HepG2 (cell line): ENCODE data around the gene ZFP62. TPM values are rescaled to one million over a fixed set of nuclear protein-coding genes. Genes with fewer than 3 reads are reported as not detected.

Source experiments
- CBX5 ChIP-seq: sonication (generic); formaldehyde crosslinking; IDR thresholded peaks from 2 replicates; pipeline ENCODE4 v1.4.0; 2020; ENCODE audit warnings: missing genetic modification reagents, borderline replicate concordance
- GATA4 ChIP-seq: sonication (generic); IDR thresholded peaks from 2 replicates; pipeline ENCODE4 v1.6.1; 2016; ENCODE audit warnings: antibody characterized with exemption, low read depth, borderline replicate concordance
- MBD4 ChIP-seq: IDR thresholded peaks from 2 replicates; pipeline ENCODE4 v1.6.1; 2012; ENCODE audit warnings: low read length, inconsistent platforms, borderline replicate concordance
- PITX1 ChIP-seq: sonication (generic); formaldehyde crosslinking; IDR thresholded peaks from 2 replicates; pipeline ENCODE4 v1.5.1; 2020; ENCODE audit warnings: mild to moderate bottlenecking, missing genetic modification reagents
- SOX5 ChIP-seq: IDR thresholded peaks from 2 replicates; pipeline ENCODE4 v1.6.1; 2016; ENCODE audit warnings: borderline replicate concordance
- TOPORS ChIP-seq: sonication (generic); formaldehyde crosslinking; IDR thresholded peaks from 2 replicates; pipeline ENCODE4 v1.8.0; 2023; ENCODE audit warnings: mild to moderate bottlenecking, missing genetic modification reagents
- ZBTB3 ChIP-seq: sonication (generic); formaldehyde crosslinking; IDR thresholded peaks from 2 replicates; pipeline ENCODE4 v1.4.0; 2020; ENCODE audit warnings: low read depth, mild to moderate bottlenecking, moderate library complexity, missing genetic modification reagents, borderline replicate concordance
- ZNF136 ChIP-seq: sonication (generic); formaldehyde crosslinking; IDR thresholded peaks from 2 replicates; pipeline ENCODE4 v1.8.1; 2022; ENCODE audit warnings: low read depth, mild to moderate bottlenecking, moderate library complexity, missing genetic modification reagents
- ZNF234 ChIP-seq: sonication (generic); formaldehyde crosslinking; conservative IDR thresholded peaks from 2 replicates; pipeline ENCODE4 v1.5.1; 2020; ENCODE audit warnings: mild to moderate bottlenecking, missing genetic modification reagents
- ZNF260 ChIP-seq: sonication (generic); formaldehyde crosslinking; IDR thresholded peaks from 2 replicates; pipeline ENCODE4 v1.4.0; 2020; ENCODE audit warnings: missing genetic modification reagents, low read depth, mild to moderate bottlenecking, borderline replicate concordance
- ZNF292 ChIP-seq: sonication (generic); formaldehyde crosslinking; IDR thresholded peaks from 2 replicates; pipeline ENCODE4 v1.8.1; 2022; ENCODE audit warnings: mild to moderate bottlenecking, low read depth, missing genetic modification reagents, borderline replicate concordance
- ZNF317 ChIP-seq: sonication (generic); formaldehyde crosslinking; IDR thresholded peaks from 2 replicates; pipeline ENCODE4 v1.5.0; 2020; ENCODE audit warnings: mild to moderate bottlenecking, missing genetic modification reagents
- ZNF343 ChIP-seq: sonication (generic); formaldehyde crosslinking; IDR thresholded peaks from 2 replicates; pipeline ENCODE4 v1.4.0; 2020; ENCODE audit warnings: mild to moderate bottlenecking, missing genetic modification reagents
- ZNF660 ChIP-seq: sonication (generic); formaldehyde crosslinking; IDR thresholded peaks from 2 replicates; pipeline ENCODE4 v1.5.1; 2020; ENCODE audit warnings: mild to moderate bottlenecking, low read depth, missing genetic modification reagents, borderline replicate concordance
- ZNF737 ChIP-seq: sonication (generic); formaldehyde crosslinking; IDR thresholded peaks from 2 replicates; pipeline ENCODE4 v1.5.0; 2020; ENCODE audit warnings: missing genetic modification reagents, mild to moderate bottlenecking, borderline replicate concordance
- polyA plus RNA-seq, 8 experiments: library from polyadenylated mRNA; depleted of rRNA in 3 of 8; stranded (reverse) in 7 of 8; unstranded in 1 of 8; fragments of >200 nt; fragmentation: Illumina TruSeq in 4 of 8; extraction: Trizol in 4 of 8; gene quantifications; 2 replicates each; pipeline versions ENCODE4 v1.2.1 to v1.2.3, GENCODE V29; 2011 to 2016; ENCODE audit warnings: low read depth in 4 of 8, missing spikeins in 1 of 8, mixed read lengths in 1 of 8; ENCODE audit not compliant: insufficient read depth in 1 of 8
- total RNA-seq, 5 experiments: library from RNA; depleted of rRNA; stranded (reverse); fragments of >200 nt; fragmentation: Illumina TruSeq; extraction: Trizol; gene quantifications; 2 replicates each; pipeline ENCODE4 v1.2.3, GENCODE V29; 2016; ENCODE audit warnings: low read depth in 1 of 5
- TF ChIP-seq, protein P1 (sequence below), 2 experiments: sonication (generic) in 1 of 2; formaldehyde crosslinking in 1 of 2; IDR thresholded peaks; 2 replicates each; pipeline versions ENCODE4 v1.5.1 to v1.6.1; 2011 to 2020; ENCODE audit warnings: borderline replicate concordance in 1 of 2, low read depth in 1 of 2, low read length in 1 of 2, mild to moderate bottlenecking in 1 of 2, missing genetic modification reagents in 1 of 2, moderate library complexity in 1 of 2
- TF ChIP-seq, protein P2 (sequence below): sonication (generic); formaldehyde crosslinking; IDR thresholded peaks from 2 replicates; pipeline ENCODE4 v1.9.0; 2021; ENCODE audit warnings: mild to moderate bottlenecking, missing genetic modification reagents
- TF ChIP-seq, protein P3 (sequence below): fragments of 450-650 bp; IDR thresholded peaks from 2 replicates; pipeline ENCODE4 v1.6.1; 2017

Gene ZFP62
- total and polyA plus RNA-seq, 2 of the 13 experiments (the other 11 are each of a cell fraction or from before 2014, with no cell fraction given) = 8.2 to 19.4 TPM

DNA sequence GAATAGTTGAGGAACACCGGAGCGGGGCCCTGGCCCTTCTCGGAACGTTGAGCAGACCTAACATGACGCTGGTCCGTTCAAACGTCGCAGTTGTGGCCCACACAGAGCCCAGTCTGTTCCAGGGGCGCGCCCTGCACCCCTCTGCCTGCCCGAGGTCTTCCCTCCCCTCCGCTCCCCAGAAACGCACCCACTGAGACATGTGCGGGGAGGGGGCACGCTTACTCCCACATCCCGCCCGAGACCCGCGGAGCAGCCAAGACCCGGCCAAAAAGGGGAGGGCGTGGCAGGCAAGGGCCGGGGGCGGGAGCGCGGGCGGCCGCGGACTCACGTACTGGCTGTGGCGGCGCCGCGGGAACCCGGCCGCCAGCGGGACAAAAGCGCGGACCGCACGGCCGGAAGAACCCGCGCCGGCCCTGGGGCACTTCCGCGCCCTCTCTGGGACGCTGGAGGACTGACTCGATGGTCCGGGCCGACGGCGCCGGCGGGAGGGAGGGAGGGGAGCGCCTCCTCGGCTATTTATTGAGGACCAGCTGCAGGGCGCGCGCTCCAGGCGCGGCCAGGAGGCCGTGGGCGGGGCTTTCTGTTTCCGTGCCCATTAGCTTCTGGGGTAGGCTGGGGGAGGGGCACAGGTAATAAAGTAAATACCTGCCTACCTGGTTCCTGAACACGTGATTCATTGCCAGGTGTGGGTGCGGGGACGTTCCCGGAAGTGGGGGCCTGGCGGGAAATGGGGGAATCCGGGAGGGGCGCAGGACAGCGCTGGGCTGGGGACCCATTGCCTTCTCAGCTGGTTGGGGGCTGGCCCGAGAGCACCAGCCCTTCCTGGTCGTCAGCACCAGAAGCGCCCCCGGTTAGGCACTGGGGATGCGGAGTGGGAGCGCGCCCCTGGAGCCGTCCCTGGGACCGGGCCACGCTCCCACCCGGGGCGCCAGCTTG lies at the start of gene ZFP62 (continued):
- TF ChIP-seq, protein P1, sequence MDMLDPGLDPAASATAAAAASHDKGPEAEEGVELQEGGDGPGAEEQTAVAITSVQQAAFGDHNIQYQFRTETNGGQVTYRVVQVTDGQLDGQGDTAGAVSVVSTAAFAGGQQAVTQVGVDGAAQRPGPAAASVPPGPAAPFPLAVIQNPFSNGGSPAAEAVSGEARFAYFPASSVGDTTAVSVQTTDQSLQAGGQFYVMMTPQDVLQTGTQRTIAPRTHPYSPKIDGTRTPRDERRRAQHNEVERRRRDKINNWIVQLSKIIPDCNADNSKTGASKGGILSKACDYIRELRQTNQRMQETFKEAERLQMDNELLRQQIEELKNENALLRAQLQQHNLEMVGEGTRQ (IDR thresholded peaks at IDR 0.05; ENCODE audit: low read depth, low read length) = no peak
- TF ChIP-seq, protein P1 (CRISPR knock-in tag; IDR thresholded peaks at IDR 0.05; ENCODE audit: borderline replicate concordance) = peak; percentile 59; the same call in 1 of the 2 replicates
- TF ChIP-seq PITX1 (CRISPR knock-in tag) = no peak
- no peak for TF ChIP-seq ZNF737 (CRISPR knock-in tag)
- TF ChIP-seq SOX5 (CRISPR knock-in tag) = peak; percentile 9; the same call in 1 of the 2 replicates
- no peak for TF ChIP-seq ZNF292 (CRISPR knock-in tag)
- TF ChIP-seq ZNF234 (CRISPR knock-in tag) = 0 out of 2 replicates have a peak, but pooled peaks have one; percentile 53
- no peak for TF ChIP-seq ZNF660 (CRISPR knock-in tag)
- peak; percentile 46; the same call in 1 of the 2 replicates for TF ChIP-seq ZNF317 (CRISPR knock-in tag)
- TF ChIP-seq CBX5 = no peak
- TF ChIP-seq, protein P2, sequence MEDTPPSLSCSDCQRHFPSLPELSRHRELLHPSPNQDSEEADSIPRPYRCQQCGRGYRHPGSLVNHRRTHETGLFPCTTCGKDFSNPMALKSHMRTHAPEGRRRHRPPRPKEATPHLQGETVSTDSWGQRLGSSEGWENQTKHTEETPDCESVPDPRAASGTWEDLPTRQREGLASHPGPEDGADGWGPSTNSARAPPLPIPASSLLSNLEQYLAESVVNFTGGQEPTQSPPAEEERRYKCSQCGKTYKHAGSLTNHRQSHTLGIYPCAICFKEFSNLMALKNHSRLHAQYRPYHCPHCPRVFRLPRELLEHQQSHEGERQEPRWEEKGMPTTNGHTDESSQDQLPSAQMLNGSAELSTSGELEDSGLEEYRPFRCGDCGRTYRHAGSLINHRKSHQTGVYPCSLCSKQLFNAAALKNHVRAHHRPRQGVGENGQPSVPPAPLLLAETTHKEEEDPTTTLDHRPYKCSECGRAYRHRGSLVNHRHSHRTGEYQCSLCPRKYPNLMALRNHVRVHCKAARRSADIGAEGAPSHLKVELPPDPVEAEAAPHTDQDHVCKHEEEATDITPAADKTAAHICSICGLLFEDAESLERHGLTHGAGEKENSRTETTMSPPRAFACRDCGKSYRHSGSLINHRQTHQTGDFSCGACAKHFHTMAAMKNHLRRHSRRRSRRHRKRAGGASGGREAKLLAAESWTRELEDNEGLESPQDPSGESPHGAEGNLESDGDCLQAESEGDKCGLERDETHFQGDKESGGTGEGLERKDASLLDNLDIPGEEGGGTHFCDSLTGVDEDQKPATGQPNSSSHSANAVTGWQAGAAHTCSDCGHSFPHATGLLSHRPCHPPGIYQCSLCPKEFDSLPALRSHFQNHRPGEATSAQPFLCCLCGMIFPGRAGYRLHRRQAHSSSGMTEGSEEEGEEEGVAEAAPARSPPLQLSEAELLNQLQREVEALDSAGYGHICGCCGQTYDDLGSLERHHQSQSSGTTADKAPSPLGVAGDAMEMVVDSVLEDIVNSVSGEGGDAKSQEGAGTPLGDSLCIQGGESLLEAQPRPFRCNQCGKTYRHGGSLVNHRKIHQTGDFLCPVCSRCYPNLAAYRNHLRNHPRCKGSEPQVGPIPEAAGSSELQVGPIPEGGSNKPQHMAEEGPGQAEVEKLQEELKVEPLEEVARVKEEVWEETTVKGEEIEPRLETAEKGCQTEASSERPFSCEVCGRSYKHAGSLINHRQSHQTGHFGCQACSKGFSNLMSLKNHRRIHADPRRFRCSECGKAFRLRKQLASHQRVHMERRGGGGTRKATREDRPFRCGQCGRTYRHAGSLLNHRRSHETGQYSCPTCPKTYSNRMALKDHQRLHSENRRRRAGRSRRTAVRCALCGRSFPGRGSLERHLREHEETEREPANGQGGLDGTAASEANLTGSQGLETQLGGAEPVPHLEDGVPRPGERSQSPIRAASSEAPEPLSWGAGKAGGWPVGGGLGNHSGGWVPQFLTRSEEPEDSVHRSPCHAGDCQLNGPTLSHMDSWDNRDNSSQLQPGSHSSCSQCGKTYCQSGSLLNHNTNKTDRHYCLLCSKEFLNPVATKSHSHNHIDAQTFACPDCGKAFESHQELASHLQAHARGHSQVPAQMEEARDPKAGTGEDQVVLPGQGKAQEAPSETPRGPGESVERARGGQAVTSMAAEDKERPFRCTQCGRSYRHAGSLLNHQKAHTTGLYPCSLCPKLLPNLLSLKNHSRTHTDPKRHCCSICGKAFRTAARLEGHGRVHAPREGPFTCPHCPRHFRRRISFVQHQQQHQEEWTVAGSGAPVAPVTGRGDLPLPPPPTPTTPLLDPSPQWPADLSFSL = no peak
- TF ChIP-seq, protein P3, sequence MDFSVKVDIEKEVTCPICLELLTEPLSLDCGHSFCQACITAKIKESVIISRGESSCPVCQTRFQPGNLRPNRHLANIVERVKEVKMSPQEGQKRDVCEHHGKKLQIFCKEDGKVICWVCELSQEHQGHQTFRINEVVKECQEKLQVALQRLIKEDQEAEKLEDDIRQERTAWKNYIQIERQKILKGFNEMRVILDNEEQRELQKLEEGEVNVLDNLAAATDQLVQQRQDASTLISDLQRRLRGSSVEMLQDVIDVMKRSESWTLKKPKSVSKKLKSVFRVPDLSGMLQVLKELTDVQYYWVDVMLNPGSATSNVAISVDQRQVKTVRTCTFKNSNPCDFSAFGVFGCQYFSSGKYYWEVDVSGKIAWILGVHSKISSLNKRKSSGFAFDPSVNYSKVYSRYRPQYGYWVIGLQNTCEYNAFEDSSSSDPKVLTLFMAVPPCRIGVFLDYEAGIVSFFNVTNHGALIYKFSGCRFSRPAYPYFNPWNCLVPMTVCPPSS = no peak
- peak; percentile 24; the same call in 1 of the 2 replicates for TF ChIP-seq ZNF343 (CRISPR knock-in tag)
- TF ChIP-seq TOPORS (CRISPR knock-in tag) = peak; percentile 72; the same call in 1 of the 2 replicates
- TF ChIP-seq ZNF260 = no peak
- no peak for TF ChIP-seq GATA4
- no peak for TF ChIP-seq ZNF136 (CRISPR knock-in tag)
- no peak for TF ChIP-seq MBD4
- TF ChIP-seq ZBTB3 (CRISPR knock-in tag) = no peak
